Activated T-helper 2 cell treated with anti-CD3 and anti-CD28 coated beads, Interferon-gamma antibody, Interleukin-2, Interleukin-4, amounts not matched to agents 10 μg/mL and 5 μg/mL and 100 μg/mL, durations not matched to agents 14 hours and 24 hours and 36 hours (primary cell): ENCODE data around the gene BMAL2. TPM values are rescaled to one million over a fixed set of nuclear protein-coding genes. Genes with fewer than 3 reads are reported as not detected.

Source experiments
- total RNA-seq: library from RNA; stranded (reverse); gene quantifications from 2 replicates; pipeline ENCODE4 v1.2.3, GENCODE V29; 2022

The BMAL2 gene
- total RNA-seq, 1 donor from 2014 or later: 59.6 TPM

Other genes with a start within 250 kb of the BMAL2 start
- gene STK38L, start 88.5 kb upstream of the BMAL2 start, total RNA-seq: 23.4 and 24.2 TPM in 2 replicates
- gene SMCO2, start 113.9 kb downstream of the BMAL2 start, total RNA-seq: 1.3 and 1.4 TPM in 2 replicates
- gene PPFIBP1, start 191.4 kb downstream of the BMAL2 start, total RNA-seq: 73.3 and 74.1 TPM in 2 replicates